Stimulated activated CD8-positive, alpha-beta memory T cell treated with anti-CD3 and anti-CD28 coated beads, Interleukin-4, amount 100 ng/mL, for 48 hours (primary cell): ENCODE measurements around the gene SLC23A1.
A peak's percentile ranks its signal among the peaks of the same experiment; 100 is the strongest.
"Not testable (repeated sequence)": the region's sequence is repeated elsewhere in the genome, so short reads cannot be mapped to it uniquely, and the experiment has no call there.

Source experiments
- DNase-seq: peaks from one replicate; pipeline ENCODE4 v3.0.0-alpha.2; 2020

SLC23A1 gene

DNA sequence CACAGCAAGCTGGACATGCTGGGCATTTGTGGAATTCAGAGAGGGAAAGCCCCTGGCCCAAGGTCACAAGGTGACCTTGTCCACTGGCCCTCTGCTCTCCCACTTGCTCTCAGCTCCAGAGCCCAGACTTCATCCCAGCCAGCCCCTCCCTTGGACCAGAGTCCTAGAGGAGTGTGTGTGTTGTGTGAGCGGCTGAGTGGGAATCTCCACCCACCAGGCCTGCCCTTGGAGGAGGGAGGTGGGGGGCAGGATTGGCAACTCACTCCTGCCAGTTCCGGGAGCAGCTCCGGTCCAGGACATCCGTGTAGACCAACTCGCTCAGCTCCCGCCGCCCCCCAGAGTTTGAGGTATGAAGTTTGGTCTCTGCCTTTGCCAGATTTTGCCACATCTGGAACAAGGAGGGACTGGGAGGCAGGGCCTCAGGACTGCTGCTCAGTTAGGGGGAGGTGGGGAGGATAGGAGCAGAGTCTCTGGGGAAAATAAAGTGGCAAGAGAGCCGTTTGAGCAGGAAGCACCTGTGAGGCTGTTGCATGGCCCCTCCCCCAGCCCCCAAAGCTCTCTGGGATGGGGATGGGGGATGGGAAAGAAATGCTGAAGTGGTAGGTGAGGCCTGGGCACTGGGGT lies 5.2 kb upstream of the SLC23A1 start:
- DNase-seq: no peak

DNA sequence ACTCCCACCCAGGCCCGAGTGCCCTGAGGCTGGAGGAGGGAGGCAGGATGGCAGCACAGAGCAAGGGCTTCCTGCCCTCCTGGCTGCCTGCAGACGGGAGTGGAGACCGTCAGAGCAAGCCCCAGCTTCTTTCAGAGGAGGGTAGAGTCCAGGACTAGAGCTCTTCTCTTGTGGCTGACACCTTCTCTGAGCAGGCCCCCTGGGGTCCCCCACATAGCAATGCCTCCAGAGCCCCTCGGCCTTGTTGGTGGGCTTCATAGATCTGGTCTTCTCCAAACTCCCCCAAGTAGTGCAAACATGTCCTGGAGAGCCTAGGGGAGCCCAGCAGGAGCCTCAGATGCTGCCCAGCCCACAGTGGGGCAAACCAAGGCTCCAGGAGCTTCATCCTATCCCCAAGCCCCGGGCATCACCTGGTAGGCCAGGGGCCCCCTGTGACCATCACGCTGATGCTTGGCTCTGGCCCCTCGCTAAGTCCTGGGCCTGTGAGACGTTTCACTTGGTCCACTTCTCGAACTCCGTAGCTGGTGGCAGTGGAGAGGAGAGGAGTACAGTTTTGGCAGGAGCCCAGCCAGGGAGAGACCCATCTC lies 4.6 kb upstream of the SLC23A1 start:
- no peak for DNase-seq

DNA sequence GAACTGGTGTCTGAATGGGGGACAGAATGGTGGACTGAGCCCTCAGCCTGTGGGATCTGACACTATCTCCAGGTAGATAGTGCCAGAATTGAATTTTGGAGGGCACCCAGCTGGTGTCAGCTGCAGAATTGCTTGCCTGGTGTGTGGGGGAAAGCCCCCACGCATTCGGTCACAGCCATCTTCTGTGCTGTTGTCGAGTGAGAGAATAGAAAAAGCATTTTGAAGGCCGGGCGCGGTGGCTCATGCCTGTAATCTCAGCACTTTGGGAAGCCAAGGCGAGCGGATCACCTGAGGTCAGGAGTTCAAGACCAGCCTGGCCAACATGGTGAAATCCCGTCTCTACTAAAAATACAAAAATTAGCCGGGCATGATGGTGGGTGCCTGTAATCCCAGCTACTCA lies 3.9 kb upstream of the SLC23A1 start:
- DNase-seq: not testable (repeated sequence)

DNA sequence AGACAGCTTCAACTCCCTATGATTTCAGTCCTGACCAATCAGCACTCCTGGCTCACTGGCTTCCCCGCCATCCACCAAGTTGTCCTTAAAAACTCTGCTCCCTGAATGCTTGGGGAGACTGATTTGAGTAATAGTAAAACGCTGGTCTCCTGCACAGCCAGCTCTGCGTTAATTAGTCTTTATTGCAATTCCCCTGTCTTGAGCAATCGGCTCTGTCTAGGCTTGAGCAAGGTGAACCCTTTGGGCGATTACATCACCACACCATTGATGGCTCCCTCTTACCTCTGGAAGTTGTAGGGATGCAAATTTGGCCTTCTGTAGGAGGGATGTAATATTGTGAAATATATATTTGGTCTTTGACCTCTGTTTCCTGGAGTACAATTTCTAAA lies 2.9 kb upstream of the SLC23A1 start:
- DNase-seq: no peak

DNA sequence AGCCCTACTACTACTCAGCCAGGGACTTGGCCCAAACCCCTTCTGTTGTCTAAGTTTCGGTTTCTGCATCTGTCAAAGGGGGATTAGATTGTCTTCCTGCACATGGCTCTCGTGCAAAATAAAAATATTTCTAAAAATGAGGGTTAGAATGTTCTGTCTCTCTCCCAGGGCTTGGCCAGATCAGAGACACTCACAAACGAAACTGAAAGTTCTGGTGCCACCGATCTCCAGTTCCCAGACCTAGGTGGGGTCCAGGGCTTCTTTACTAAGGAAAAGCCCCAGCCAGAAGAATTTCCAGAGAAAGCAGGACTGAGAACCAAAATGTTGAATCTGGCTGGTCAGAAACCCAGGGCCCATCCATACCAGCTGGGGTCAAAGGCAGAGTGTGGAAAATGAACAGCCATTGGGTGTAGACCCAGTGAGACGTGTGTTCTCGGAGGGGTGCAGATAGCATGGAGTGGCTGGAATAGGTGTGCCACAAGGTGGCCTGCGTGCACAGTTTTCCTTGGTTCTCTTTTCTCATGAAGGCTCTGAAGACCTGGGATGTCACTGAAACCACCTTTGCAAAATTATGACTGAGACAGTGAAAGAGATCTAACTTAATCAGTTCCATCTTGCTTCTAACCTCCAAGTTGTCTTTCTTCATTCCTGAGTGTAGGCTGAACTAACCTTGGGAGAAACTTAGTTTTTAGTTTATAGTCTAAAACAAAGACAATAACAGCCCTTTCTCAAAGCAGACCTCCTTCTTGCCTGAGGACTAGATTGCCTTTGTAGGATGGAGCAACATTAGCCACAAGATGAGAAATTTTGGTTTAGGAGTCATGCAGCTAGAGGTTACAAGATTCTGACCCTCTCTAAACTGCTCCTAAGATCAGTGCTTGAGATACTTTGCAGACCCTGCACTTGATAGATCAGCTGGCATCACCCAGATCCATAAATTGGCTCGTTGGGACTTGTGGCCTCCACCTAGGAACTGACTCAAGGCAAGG lies 2.3 kb upstream of the SLC23A1 start:
- no peak for DNase-seq

DNA sequence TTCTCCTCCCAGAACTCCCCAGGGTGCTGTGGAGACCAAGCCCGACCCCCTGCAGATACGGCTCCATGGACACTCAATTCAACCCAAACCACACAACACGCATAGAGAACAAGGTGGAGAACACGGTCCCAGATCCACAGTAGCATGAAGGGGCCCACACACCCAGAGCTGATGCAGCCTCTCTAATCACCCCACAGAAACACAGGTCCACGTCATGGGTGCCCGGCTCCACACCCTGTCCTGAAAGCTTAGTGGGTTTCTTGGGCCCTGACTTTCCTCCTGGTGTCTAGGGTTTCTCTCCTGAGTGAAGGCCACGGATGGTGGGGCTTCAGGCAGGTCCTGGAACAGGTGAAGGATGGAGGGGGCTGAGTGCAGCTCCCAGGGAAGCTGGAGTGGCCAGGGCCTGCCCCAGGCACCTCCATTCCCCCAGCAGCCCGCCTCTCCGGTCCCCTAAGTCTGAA lies 1.5 kb upstream of the SLC23A1 start:
- DNase-seq: no peak

DNA sequence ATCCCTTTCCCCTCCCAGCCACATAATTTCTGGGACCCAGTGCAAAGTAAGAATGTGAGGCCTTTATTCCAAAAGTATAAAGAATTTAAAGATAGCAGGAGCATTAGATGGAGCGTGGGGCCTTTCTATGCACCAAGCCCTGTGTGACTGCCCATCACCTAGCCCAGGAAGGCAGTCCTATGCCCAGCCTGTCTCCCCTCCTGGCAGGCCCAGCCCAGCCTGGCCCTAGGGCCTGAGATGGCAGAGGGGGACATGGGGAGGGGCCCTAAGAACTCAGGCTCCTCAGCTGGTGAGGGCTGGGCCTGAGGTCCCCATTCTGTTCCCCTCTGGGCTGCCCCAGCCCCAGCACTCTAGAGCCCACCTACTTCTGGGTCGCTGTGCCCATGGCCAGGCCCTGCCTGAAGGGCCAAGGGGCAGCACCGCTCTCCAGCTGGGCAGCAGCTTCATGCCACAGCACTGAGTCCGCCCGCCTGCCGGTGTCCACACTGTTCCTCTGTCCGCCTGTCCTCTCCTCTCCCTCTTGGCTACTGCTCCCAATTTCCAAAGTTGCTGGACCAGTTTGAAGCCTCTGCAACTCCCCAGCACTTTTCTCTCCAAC lies 995 bp upstream of the SLC23A1 start:
- DNase-seq: no peak

DNA sequence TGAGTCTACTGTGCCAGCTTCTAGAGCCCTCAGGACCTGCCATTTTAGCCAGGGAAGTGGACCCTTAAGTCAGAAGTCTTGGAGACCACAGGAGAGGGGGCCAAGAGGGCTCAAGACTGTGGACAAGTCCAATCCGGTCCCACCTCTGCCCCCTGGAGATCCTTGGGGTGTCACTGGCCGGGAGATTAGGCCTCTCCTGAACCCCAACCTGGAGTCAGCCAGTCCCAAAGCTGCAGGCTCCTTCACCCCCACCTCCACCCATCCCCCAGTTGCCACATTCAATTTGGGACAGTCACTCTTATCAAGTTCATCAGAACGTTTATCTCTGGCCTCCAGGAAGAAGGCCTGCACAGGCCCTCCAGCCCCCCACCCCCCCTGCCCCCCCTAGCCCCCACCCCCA lies 290 bp downstream of the SLC23A1 start:
- DNase-seq: no peak

DNA sequence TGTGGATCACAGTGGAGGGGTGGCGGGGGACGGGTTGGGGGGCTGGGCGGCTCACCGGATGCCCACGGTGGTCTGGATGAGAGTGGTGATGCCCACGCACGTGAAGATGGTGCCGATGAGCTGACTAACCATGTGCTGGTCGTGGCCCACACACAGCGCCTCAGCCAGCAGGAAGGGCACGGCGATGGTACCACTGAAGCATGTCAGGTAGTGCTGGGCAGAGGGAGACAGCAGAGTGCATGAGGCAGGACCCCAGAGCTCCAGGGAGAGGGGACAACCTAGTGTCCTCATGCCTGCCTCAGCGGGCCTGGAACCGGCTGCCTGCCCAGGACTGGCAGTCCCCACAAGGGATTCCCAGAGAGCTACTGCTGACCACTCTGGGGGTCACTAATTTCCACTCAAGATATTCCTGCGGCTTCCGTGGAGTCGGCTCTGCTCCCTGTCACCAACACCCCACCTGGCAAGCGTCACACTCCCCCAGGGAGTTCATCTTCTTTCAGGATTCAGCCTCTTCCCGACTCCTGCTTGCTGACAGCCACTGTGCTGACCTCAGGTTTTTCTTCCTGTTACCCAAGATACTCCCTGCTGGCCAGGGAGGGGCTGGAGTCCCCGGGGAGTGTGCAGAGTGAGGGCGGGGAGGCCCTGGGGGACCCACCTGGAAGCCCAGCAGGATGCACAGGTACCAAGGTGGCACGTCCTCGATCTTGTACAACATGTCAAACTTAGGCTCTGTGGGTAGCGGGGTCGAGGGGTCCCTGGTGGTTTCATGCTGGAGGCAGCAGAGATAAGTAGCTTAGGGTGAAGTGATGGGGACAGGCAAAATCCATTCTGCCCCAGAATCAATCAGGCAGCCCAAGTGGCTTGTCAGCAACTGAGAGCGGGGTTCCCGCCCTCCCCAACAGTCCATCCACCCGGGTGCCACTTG lies 998 bp downstream of the SLC23A1 start:
- no peak for DNase-seq

DNA sequence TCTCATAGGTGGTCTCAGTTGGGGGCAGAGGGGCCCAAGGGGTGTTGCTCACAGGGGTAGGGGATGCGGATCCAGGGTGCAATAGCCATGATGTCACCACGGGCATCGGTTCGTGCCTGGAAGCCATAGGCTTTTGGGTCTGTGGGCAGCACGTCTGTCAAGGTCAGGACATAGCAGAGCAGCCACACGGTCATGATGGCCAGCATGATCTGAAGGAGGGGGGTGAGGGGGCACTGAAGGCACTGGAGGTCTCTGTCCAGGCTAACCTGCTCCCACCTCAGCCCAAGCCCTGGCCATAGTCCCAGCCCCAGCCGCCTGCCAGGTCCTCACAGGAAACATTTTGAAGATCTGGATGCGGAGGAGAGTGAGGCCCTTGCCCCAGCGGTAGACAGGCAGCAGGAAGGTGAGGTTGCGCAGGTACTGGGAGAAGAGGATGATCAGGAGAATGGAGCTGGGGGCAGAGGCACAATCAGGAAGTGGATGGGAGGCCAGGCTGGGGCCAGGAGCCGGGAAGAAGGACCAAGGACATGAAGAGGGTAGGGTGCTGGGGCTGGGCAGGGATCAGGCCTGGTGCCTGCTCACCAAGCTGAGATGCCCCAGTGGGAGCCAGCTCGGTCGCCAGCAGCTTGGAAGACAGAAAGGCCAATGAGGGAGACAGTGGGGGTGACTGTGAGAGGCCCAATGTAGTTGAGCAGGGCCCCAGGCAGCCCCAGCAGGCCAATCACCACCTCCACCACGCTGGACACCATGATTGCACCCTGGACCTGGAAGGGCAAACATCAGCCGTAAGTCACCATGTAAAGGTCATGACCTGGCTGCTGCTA lies 3.3 kb downstream of the SLC23A1 start:
- DNase-seq: no peak

DNA sequence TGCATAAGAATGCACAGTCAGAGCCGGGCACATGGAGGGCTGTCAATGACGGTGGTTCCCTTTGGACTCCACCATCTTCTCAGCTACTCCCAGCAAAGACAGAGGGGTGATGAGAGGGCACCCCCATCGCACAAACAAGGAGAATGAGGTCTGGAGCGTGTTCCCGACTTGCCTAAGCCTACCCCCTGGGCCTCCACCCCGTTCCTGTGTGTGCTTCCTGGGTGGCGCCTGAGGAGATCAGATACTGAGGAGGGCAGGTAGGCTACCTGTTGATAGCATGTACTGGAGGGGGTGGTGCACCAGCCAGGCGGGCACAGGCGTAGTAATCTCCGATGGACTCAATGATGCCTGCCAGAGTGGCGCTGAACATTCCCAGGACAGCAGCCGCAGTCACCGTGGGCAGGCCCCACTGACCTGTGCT lies 4.1 kb downstream of the SLC23A1 start:
- no peak for DNase-seq

DNA sequence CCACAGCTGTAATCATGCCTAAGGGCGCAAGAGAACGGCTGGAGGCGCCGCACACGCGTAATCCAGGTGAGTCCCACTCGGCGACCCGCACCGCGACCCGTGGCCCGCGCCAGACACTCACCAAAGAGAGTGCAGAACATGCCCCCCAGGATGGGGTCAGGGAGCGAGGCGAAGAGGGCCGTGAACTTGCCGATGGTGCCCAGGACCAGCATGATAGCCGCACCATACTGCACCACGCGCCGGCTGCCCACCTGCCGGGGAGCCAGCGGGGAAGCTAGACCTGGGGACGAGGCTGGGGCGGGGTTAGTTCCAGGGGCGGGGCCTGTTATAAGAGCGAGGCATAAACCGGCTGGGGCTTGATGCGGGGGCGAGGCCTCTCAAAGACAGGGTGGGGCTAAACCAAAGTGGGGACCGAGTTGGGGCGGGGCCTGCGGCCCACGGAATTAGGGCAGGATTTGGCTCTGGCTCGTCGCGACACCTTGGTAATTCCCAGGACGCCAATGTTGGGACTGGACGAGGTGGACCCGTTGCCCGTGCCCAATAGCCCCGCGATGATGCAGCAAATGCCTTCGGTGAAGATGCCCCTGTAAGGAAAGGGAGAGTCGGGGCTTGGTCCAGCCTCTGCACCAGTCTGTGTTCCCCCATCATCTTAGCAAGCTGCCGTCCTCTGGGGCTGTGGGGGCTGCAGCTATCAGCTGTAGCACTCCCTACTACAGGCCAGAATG lies 4.8 kb downstream of the SLC23A1 start:
- no peak for DNase-seq

DNA sequence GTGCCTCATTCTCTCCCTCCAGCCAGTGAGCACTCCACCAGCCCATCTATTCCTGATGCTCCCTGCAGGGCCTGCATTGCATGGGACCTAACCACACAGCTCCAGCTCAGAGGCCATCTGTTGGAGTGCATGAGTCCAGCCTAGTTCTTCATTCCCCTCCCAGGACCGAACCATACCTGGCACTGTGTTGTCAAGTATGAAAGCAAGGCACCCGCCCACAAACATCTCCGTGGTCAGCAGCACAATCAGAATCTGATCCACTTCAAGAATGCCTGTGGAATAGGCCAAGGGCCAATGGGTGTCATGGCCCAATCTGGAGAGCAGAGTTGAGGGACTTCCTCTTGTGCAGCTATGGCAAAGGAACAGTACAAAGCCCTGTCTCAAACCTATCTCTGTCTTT lies 5.9 kb downstream of the SLC23A1 start:
- no peak for DNase-seq

DNA sequence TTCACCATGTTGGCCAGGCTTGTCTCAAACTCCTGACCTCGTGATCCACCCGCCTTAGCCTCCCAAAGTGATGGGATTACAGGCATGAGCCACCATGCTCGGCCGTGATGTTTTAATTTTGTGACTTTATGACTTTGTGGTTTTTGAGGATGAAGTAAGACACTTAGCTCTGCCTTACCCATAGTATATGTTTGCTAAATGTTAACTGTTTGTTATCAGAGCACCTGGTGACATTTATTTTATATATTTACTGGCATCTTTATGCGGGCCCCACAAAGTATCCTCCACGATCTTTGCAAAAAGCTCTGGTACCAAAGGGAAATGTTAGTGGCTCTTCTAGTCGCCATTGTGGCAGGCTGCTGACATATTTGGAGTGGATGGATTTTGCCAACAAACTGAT lies 6.7 kb downstream of the SLC23A1 start:
- no peak for DNase-seq

DNA sequence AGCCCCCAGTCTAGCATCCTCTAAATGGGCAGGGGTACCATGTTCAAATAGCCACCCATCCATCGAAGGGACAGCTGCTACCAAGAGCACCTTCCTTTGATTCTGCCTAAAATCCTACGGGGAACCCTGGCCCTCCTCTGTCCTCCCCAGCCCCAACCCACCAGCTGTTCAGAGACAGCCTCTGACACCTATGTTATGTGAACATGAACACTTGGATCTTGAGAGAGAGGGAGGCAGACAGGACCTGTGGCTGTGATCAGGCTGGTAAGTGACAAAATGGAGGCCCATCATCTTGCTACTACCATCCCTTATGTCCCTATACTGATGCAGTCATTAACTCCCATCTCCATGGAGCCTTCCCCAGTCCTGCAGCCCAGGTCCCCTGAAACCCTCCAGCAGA lies 8.2 kb downstream of the SLC23A1 start:
- DNase-seq: peak; percentile 21

DNA sequence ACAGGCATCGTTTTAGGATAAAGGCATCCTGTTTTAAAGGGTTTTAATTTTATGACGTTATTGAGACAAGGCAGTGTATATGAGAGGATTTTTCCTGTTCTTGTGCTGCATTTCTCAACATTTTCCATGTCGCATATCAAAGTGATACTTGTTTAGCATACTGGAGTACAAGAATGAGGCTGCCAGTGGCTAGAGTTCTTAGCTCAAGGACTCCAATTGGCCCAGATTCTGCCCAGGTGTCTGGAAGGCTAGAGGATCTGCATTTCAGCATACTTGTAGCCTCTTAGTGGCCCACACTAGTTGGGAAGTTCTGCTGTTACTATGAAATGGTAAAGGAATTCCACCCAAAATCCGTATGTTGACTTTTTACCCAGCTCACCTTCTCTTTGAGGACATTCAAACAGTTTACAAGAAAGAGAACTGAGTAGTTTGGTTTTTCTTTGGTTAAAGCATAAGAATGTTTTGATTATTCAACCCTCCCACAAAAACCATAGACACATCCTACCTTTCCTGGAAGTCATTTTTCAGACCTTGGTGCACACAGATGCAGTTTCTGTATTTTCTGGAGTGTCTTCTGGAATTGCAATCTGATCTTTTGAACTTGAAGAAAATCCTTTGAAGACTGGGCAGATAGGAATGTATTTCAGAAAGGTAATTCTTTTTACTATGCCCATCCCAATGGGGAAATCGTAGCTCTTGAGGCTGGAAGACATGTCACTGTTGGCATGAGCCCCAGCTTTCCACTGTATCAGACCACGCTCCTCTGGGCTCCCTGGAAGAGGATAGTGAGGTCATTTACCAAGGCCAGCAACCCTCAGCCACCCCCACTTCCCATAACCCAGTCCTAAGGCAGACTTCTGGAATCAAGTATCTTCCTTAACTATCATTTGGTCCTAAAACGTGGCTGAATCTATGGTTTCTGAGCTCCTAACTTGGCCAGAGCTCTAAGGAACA lies 11.3 kb downstream of the SLC23A1 start:
- peak; percentile 25 for DNase-seq

DNA sequence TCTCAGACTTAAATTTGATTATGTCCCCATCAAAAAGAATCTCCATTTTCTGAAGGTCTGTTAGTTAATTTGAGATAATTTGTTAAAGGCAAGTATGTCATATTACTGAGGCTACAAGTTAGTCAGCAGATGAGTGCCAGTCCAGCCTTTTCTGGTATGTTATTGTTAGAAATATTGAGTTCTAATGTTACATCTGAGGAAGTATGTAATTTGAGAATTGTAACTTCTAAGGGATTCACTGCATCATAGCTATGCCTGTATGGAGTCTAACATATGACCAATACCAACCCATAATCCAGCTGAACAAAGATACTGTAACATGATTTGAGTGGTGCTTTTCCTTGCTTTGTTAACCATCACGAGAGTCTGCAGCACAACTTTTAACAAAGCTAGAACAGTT lies 13.9 kb downstream of the SLC23A1 start:
- DNase-seq: no peak

DNA sequence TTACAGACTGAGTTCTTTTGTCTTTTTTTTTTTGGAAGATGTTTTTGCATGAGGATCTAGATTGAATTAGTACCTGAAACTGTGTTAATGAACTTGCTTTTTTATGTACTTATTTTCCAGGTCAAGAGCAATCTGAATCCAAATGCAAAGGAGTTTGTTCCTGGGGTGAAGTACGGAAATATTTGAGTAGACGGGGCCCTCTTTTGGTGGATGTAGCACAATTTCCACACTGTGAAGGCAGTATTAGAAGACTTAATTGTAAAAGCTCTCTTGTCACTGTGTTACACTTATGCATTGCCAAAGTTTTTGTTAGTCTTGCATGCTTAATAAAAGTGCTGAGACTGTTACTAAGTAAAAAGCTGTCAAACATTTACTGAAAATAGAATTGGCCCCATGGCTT lies 14.5 kb downstream of the SLC23A1 start:
- peak; percentile 17 for DNase-seq

DNA sequence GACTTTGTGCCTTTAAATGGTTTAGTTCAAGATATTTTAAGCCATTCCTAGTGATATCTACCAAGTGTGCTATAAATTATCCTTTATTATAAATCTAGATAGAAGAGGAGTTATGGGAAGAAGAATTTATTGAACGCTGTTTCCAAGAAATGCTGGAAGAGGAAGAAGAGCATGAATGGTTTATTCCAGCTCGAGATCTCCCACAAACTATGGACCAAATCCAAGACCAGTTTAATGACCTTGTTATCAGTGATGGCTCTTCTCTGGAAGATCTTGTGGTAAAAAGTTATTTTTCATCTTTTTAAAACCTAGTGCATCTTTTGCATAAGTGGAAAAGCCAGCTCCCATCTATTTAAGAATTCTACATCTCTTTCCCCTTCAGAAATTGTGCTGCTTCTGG lies 18.6 kb downstream of the SLC23A1 start:
- DNase-seq: no peak
